NCI-H524 treated with DMSO at 0.1 percent for 48 hours (cell line): ENCODE results near the gene KRTAP1-1.
"Not testable (repeated sequence)": the region's sequence is repeated elsewhere in the genome, so short reads cannot be mapped to it uniquely, and the experiment has no call there.

Source experiments
- DNase-seq: peaks from one replicate; lab custom pipeline; 2025; lab: John Stamatoyannopoulos, UW

The KRTAP1-1 gene

DNA sequence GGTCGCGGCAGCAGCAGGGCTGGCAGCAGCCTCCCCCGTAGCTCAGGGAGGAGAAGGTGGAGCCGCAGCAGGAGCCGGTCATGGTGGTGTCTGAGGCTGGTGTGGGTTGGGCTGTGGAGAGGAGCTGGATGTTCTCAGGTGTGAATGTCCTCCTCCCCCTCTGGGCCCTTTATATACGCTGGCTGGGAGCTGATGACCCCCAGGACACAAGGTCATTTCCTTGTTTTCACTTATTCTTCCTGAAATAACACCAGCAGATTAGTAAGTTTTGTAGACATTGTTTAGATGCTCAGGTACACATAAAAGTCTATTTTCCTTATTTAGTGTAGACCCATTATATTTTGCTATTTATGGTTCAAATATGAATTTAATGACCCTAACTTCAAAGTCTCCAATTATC lies 13.9 kb upstream of the KRTAP1-1 start, which contains the start of gene KRTAP2-2:
Gene KRTAP2-2, minus strand, starts transcription at position 101 of the 400 bp plus-strand sequence. Its CDS starts 19 bp downstream, at position 82.
- not testable (repeated sequence) for DNase-seq

DNA sequence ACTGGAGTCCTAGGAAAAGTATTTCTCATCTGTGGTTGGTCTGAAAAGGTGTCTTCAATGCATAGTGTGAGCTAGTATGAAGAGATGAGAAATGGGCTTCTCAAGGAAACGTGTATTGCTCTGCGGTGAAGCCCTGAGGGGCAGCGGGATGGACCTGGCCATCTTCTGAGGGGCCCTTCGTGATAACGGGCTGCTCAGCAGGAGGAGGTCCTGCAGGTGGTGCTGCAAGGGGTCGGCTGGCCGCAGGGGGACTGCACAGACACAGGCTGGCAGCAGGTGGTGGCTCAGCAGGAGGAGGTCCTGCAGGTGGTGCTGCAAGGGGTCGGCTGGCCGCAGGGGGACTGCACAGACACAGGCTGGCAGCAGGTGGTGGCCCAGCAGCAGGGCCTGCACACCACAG lies 13.3 kb upstream of the KRTAP1-1 start:
- not testable (repeated sequence) for DNase-seq

DNA sequence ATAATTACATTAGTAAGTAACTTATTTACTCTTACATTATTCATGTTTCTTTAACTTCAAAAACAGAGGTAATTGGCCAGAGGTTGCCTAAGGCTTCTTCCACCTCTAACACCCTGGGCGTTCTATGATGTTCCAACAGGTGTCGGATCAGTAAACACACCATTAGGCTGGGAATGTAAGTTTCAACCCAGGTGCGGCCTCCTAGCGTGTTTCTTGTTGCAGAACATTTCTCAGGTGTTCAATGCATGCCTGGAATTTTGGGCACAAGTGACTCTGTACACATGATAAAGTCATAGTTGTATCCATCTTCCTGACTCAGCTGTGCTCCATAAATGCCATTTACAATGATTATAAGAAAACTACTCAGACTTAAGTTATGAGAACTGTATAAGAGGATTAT lies 12.8 kb upstream of the KRTAP1-1 start:
- no peak for DNase-seq

DNA sequence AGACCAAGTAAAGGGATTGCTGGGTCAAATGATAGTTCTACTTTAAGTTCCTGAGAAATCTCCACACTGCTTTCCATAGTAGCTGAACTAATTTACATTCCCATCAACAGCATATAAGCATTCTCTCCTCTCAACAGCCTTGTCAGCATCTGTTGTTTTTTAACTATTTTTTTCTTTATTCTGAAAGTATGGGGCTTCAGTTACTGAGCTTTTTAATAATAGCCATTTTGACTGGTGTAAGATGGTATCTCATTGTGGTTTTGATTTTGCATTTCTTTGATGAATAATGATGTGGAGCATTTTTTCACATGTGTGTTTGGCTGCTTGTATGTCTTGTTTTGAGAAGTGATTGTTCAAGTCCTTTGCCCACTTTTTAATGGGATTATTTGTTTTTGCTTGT lies 11.3 kb upstream of the KRTAP1-1 start:
- DNase-seq, result no peak

DNA sequence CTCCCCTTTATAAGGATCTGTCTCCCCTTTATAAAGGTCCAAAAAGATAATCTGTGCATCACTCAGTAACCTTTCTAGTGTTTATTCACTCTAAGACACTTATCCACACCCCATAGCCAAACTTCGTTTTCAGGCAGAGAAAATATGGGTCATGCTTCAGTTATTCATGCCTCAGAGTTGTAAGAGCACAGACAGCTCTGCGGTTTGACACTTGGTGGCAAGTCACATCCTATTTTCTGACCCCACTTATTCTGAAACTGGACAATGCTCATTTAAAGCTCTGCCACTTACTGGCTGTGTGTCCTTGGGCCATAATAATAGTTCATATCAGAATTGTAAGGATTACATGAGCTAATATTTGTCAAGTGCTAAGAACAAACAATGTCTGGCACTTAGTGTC lies 7.9 kb upstream of the KRTAP1-1 start:
- DNase-seq, result no peak

DNA sequence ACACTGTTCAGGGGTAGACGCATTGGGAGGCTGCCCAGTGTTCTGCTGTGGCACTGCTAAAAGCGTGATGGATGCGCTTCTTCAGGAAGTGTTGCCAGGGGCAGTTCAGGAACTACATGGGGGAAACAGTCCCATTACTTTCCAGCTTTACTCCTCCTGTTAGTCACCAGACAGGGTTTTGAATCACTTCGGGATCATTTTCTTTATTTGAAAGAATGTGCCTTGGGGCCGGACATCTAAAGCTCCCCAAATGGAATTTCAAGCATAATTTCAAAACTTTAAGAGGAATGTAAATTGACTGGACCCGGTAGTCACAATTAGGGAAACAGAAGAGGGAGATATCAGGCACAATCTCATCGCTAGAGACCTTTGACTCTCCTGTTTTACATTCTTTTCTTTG lies 7.2 kb upstream of the KRTAP1-1 start:
- DNase-seq, result no peak

DNA sequence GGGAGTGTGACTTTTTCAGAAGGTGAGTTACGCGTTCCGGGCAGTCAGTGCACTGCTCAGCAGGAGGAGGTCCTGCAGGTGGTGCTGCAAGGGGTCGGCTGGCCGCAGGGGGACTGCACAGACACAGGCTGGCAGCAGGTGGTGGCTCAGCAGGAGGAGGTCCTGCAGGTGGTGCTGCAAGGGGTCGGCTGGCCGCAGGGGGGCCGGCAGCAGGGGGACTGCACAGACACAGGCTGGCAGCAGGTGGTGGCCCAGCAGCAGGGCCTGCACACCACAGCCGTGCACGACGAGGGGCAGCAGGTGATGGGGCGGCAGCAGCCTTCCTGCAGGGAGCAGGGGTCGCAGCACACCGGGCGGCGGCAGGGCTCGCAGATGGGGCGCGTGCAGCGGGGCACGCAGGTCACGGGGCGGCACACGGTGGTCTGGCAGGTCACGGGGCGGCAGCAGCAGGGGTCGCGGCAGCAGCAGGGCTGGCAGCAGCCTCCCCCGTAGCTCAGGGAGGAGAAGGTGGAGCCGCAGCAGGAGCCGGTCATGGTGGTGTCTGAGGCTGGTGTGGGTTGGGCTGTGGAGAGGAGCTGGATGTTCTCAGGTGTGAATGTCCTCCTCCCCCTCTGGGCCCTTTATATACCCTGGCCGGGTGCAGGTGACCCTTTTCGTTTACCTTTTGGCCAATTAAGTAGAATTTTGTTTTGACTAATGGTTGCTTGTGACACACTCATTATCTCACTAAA lies 5.7 kb upstream of the KRTAP1-1 start, which contains the start of gene KRTAP2-1:
Gene KRTAP2-1, minus strand, starts transcription at position 582 of the 731 bp plus-strand sequence. Its CDS starts 49 bp downstream, at position 533.
- DNase-seq, result not testable (repeated sequence)

DNA sequence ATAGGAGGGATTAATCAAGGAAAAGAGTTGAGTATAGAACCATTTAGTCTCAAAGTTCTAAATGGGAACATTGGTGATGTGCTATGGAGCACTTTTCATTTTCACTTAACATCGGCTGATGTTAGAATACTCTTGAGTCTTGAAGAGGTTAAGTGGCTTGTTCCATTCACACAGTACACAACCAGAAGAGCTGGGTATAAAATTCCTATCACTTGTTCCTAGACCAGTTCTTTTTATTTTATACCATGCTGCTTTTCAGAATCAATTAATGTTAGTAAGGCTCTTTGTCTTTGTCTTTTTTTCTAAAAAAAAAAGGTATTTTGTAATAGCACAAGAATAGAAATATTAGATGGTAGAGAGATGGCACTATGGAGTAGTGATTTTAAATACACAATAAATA lies 1.7 kb upstream of the KRTAP1-1 start:
- no peak for DNase-seq

DNA sequence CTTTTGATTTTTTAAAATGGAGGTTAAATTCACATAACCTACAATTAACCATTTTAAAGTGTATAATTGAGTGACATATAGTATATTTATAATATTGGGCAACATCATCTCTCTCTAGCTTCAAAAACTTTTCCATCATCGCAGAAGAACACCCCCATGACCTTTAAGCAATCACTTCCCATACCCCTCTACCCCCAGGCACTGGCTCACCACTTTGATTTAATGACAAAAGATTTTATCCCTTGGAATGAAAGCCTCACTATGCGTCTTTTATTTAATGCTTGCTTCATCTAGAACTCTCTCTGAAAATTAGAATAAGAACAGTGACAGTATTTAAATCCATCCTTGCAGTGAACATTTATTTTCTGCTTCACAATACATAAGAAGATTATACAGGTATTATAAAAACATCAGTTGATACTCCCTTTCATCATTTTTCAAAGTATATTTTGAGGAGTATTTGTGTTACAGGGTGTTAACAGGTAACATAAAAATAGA lies 3.3 kb downstream of the KRTAP1-1 start:
- DNase-seq, result no peak

DNA sequence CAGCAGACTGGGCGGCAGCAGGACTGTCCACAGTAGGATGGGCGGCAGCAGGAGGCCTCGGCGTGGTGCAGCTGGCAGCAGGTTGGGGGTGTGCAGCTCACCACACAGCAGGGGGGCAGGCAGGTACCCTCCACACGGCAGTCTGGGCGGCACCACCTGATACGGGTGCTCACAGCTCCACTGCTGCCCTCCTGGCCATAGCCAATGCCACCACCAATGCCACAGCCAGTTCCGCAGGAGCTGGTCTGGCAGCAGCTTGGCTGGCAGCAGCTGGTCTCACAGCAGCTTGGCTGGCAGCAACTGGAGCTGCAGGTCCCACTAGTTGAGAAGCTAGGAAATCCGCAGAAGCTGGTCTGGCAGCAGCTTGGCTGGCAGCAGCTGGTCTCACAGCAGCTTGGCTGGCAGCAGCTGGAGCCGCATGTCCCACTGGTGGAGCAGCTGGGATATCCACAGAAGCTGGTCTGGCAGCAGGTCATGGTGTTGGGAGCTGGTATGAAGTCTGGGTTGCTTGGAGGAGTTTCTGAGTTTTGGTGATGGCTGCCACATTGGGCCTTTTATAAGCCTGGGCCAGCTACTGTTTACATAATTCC lies 6.8 kb downstream of the KRTAP1-1 start, which contains the start of gene KRTAP1-3:
Gene KRTAP1-3, minus strand, starts transcription at position 529 of the 590 bp plus-strand sequence. Its CDS starts 53 bp downstream, at position 476.
- DNase-seq, result not testable (repeated sequence)

DNA sequence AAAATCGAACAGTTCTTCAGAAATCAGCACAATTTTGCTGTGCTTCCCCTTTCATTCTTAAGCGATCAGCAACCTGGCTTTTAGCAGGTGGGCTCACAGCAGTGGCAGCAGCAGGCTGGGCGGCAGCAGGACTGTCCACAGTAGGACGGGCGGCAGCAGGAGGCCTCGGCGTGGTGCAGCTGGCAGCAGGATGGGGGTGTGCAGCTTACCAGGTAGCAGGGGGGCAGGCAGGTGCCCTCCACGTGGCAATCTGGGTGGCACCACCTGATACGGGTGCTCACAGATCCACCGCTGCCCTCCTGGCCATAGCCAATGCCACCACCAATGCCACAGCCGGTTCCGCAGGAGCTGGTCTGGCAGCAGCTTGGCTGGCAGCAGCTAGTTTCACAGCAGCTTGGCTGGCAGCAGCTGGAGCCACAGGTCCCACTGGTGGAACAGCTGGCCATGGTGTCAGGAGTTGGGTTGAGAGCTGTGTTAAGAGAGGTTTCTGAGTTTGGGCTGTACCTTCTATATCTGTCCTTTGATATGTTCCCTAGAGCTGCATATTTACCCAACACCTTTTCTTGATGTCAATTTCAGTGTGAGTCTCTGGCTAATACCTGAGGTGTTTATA lies 11.5 kb downstream of the KRTAP1-1 start, which contains the start of gene KRTAP1-4:
Gene KRTAP1-4, minus strand, starts transcription at position 563 of the 613 bp plus-strand sequence. Its CDS starts 117 bp downstream, at position 446.
- no peak for DNase-seq

DNA sequence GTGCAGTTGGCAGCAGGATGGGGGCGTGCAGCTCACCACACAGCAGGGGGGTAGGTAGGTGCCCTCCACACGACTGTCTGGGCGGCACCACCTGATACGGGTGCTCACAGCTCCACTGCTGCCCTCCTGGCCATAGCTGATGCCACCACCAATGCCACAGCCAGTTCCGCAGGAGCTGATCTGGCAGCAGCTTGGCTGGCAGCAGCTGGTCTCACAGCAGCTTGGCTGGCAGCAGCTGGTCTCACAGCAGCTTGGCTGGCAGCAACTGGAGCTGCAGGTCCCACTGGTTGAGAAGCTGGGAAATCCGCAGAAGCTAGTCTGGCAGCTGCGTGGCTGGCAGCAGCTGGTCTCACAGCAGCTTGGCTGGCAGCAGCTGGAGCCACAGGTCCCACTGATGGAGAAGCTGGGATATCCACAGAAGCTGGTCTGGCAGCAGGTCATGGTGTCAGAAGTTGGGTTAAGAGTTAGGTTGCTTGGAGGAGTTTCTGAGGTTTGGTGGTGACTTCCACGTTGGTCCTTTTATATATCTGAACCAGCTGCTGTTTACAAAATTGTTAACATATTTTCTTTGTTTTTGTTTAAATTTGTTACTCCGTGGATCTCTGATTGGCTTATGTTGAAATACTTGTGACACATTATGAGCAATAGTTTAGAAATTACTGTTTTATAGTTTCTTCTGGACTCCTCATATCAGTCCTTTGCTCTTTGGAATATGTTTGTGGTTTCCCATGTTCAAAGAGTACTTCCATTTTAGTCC lies 14.4 kb downstream of the KRTAP1-1 start, which contains the start of gene KRTAP1-5:
Gene KRTAP1-5, minus strand, starts transcription at position 494 of the 757 bp plus-strand sequence. Its CDS starts 53 bp downstream, at position 441.
- DNase-seq, result no peak

DNA sequence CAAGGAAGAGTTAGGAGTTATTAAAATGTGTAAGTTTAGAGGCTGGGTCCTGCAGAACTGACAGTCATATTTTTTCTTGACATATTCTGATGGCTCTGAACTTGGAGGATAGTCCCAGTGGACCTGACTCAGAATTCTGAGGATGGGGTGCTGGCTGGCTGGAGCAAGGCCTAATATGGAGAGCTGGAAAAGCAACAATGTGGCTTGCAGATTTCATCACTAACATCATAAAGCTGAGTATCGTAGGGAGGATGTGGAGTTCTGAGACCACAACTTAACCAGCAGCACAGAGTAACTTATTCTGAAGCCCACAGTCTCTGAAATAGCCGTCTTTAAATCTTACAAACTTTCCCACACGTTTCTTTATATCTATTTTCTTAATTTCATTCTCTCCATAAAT lies 16.6 kb downstream of the KRTAP1-1 start:
- DNase-seq, result no peak

DNA sequence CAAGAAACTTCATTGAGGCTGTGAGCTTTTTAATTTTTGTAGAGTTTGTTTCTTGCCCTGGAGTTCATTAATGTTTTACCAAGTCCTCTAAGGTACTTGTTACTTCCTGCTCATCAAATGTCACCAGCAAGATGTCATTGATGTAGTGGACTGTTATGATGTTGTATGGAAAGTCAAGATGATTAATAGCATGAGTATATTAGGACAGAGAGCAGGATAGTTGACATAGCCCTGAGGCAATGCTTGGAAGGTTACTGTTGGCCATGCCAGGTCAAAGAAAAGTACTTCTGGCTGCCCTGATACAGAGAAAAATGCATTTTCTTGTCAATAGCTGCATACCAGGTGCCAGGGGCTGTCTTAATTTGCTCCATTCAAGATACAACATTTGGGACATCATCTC lies 20.9 kb downstream of the KRTAP1-1 start:
- no peak for DNase-seq

DNA sequence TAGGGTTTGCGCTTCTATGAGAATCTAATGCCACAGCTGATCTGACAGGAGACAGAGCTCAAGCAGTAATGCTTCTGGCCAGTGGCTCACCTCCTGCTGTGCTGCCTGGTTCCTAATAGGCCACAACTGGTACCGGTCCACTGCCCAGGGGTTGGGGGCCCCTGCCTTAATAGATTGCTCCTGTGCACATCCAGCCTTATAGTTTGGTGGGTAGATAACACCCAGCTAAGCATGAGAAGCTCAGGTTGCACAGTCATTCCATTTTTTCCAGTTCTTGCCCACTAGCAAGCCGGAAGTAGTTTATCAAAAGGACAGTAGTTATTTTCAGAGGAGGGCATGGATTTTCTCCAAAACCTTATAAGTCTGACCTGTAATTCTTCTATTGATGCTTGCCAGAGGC lies 21.8 kb downstream of the KRTAP1-1 start:
- no peak for DNase-seq

DNA sequence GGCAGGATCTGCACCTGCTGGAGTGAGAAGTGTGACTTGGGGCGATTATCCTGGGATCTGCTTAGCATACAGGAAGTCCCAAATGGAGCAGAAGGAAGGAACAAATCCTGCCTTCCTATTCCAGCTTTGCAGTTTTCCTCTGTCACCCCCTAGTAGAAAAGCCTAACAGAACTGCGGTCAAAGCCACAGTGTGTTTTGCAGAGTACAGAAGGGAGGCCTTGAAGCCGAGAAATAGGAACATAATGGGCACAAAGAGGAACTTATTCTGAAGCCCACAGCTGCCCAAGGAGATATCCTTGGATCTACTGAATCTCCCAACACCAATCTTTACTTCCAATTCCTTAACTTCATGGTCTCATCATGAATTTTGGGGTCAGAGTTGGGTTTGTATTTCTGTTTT lies 22.7 kb downstream of the KRTAP1-1 start:
- DNase-seq, result no peak

DNA sequence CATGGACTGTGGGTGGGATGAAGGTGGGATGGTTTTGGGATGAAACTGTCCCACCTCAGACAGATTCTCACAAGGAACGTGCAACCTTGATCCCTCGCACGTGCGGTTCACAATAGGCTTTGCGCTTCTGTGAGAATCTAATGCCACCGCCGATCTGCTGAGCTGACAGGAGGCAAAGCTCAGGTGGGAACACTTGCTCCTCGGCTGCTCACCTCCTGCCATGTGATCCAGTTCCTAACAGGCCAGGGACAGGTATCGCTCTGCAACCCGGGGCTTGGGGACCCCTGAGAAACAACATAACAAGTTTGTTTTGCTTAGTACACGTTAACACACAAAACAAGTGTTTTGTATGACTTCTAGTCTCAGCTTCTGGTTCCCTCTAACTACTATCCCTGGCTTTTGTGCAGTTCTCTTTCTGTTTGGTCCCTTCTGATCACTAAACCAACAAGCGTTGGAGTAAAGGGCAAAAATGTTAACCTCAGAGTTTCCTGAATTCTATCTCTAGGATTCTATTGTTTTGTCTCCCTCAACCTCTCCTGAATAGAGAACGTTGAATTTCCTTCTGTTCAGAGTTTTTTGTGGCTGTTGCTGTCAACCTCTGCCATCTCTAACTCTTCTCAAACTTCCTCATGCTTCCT lies 24.6 kb downstream of the KRTAP1-1 start:
- DNase-seq, result no peak

DNA sequence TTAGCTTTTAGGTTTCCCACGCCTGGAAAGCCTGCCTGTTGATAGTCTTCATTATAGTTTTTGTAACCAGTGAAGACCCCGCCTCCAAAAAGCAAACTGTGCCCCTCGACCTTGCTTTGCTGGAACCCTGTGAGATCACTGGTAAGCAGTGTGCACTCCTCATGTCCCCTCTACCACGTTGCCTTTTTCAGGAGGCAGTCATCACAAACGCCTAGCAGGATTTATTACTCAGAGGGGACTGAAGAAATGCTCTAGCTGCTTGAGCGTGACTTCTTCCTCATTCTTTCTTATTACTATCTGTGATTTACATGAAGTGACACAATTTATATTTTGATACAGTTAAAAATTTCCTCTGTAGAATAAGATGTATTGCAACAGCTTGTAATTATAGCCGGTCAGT lies 25.8 kb downstream of the KRTAP1-1 start:
- no peak for DNase-seq

DNA sequence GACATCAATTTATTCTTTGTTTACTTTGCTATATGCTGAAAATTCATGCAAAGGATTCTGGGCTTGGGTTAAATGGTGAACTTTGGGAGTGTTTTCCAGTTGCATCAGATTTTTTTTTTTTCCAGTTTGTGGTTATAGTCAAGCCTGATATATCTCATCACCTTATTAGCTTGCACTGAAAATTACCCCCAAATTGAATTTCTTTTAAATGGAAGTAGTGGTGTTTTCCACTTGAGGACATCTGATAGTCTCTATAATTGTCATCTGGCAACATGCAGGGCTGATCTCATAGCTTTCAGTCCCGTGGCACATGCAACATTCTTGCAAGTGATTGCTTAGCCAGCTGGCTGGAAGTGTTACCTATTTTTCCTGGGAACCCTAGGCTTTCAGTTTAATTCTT lies 27.6 kb downstream of the KRTAP1-1 start:
- DNase-seq, result no peak

DNA sequence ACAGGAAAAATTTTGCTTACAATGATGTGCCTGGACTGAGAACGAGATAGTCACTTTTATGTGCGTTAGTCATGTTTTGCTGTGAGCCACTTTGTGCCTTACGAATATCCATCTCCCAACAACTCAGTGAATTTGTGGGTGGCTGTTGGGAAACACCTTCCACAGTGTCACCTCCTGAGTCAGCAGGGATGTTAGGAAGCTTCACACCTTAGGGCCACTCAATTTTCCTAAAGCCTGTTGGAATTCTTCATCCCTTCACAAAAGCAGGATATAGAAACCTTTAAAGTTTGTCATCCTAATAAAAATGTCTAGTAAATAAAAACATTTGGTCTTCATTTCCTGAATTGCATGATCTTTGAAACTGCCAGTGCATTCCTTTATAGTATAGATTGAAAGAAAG lies 28.1 kb downstream of the KRTAP1-1 start:
- DNase-seq, result no peak
